Measurements from ENCODE around the gene ABCG1.

GRCh38 chr21:42216726-42217572 lies 2.0 kb upstream of the ABCG1 start:
- no peak for TF ChIP-seq PKNOX1 (IDR thresholded peaks at IDR 0.05)
- no peak for TF ChIP-seq SP1 (IDR thresholded peaks at IDR 0.05)
- no peak for TF ChIP-seq LEF1 (IDR thresholded peaks at IDR 0.05; ENCODE audit: borderline replicate concordance)
- TF ChIP-seq TARDBP (IDR thresholded peaks at IDR 0.05): no peak
- no peak for TF ChIP-seq CTBP1 (IDR thresholded peaks at IDR 0.05; ENCODE audit: borderline replicate concordance)
- TF ChIP-seq ELF4 (IDR thresholded peaks at IDR 0.05): no peak
- TF ChIP-seq FOXK2 (IDR thresholded peaks at IDR 0.05): no peak
- TF ChIP-seq NFRKB (IDR thresholded peaks at IDR 0.05): no peak

Data from HEK293T (cell line).